ENCODE measurements around the gene SPPL2C. TPM values are rescaled to one million over a fixed set of nuclear protein-coding genes. Genes with fewer than 3 reads are reported as not detected.

Gene SPPL2C
- total RNA-seq, 1 experiment from 2014 or later = not detected

DNA sequence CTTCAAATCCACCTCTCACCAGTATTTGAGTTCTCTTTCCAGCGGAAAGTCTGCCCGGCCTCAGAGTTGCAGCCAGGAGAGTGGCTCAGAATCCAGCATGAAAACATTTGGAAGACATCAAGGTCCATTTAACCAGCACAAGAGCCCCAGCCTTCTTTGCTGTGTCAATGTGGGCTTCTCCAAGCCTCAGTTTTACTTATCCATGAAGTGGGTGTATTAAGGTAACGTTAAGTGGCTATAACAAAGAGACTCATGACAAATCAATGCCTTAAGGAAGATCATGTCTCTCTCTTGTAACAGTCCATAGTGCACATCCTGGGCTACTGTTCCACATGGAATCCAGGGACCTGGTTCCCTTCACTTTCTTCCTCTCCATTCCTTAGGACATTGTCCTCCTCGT, 959 bp upstream of the SPPL2C start:
- CTCF ChIA-PET = interaction anchor here (1.1 to 1.9 kb wide), 2 partner anchors 9 to 12 kb away, joined by 4 to 5 read pairs; no protein-coding TSS in a partner anchor
- H3K9me3 Mint-ChIP-seq = no peaks in the 10 kb centered on the region
- POLR2A ChIA-PET = no interaction called here
- no peak for DNase-seq (ENCODE audit: low spot score)
- no peak for ATAC-seq
- no peaks in the 10 kb centered on the region for H3K4me1 Mint-ChIP-seq
- TF ChIP-seq NR1H2 (CRISPR knock-in tag; IDR thresholded peaks at IDR 0.05) = no peak
- TF ChIP-seq NFYB (CRISPR knock-in tag; conservative IDR thresholded peaks at IDR 0.05; ENCODE audit: low read depth) = no peak
- no peak for TF ChIP-seq GABPB1 (CRISPR knock-in tag; IDR thresholded peaks at IDR 0.05)
- TF ChIP-seq, protein P1, sequence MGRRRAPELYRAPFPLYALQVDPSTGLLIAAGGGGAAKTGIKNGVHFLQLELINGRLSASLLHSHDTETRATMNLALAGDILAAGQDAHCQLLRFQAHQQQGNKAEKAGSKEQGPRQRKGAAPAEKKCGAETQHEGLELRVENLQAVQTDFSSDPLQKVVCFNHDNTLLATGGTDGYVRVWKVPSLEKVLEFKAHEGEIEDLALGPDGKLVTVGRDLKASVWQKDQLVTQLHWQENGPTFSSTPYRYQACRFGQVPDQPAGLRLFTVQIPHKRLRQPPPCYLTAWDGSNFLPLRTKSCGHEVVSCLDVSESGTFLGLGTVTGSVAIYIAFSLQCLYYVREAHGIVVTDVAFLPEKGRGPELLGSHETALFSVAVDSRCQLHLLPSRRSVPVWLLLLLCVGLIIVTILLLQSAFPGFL (CRISPR knock-in tag; IDR thresholded peaks at IDR 0.05; ENCODE audit: borderline replicate concordance) = no peak
- no peak overlapping the region for H3K27ac Mint-ChIP-seq
- no peaks in the 10 kb centered on the region for H3K36me3 Mint-ChIP-seq
- no peaks in the 10 kb centered on the region; the same call in 1 of the 2 replicates for H3K27me3 Mint-ChIP-seq (ENCODE audit: low read depth)
- H3K4me3 Mint-ChIP-seq = no peak overlapping the region

GRCh38 chr17:45845376-45846185, 900 bp downstream of the SPPL2C start:
- Mint-ChIP-seq H3K4me1 (no peaks in the 10 kb centered on the region), H3K36me3 (no peaks in the 10 kb centered on the region), H3K27me3 (ENCODE audit: low read depth) (no peaks in the 10 kb centered on the region; the same call in 1 of the 2 replicates), H3K9me3 (no peaks in the 10 kb centered on the region), H3K4me3 (no peak overlapping the region), H3K27ac (no peak overlapping the region)
- DNase-seq (ENCODE audit: low spot score) (no peak), ATAC-seq (no peak)
- CTCF ChIA-PET = no interaction called here
- TF ChIP-seq, protein P2, sequence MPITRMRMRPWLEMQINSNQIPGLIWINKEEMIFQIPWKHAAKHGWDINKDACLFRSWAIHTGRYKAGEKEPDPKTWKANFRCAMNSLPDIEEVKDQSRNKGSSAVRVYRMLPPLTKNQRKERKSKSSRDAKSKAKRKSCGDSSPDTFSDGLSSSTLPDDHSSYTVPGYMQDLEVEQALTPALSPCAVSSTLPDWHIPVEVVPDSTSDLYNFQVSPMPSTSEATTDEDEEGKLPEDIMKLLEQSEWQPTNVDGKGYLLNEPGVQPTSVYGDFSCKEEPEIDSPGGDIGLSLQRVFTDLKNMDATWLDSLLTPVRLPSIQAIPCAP (CRISPR knock-in tag; IDR thresholded peaks at IDR 0.05) = no peak
- TF ChIP-seq, protein P3, sequence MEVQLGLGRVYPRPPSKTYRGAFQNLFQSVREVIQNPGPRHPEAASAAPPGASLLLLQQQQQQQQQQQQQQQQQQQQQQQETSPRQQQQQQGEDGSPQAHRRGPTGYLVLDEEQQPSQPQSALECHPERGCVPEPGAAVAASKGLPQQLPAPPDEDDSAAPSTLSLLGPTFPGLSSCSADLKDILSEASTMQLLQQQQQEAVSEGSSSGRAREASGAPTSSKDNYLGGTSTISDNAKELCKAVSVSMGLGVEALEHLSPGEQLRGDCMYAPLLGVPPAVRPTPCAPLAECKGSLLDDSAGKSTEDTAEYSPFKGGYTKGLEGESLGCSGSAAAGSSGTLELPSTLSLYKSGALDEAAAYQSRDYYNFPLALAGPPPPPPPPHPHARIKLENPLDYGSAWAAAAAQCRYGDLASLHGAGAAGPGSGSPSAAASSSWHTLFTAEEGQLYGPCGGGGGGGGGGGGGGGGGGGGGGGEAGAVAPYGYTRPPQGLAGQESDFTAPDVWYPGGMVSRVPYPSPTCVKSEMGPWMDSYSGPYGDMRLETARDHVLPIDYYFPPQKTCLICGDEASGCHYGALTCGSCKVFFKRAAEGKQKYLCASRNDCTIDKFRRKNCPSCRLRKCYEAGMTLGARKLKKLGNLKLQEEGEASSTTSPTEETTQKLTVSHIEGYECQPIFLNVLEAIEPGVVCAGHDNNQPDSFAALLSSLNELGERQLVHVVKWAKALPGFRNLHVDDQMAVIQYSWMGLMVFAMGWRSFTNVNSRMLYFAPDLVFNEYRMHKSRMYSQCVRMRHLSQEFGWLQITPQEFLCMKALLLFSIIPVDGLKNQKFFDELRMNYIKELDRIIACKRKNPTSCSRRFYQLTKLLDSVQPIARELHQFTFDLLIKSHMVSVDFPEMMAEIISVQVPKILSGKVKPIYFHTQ (CRISPR knock-in tag; IDR thresholded peaks at IDR 0.05) = no peak
- TF ChIP-seq NFATC4 (CRISPR knock-in tag; IDR thresholded peaks at IDR 0.05) (no peak), ATF1 (CRISPR knock-in tag; IDR thresholded peaks at IDR 0.05) (no peak)
- TF ChIP-seq, protein P4, sequence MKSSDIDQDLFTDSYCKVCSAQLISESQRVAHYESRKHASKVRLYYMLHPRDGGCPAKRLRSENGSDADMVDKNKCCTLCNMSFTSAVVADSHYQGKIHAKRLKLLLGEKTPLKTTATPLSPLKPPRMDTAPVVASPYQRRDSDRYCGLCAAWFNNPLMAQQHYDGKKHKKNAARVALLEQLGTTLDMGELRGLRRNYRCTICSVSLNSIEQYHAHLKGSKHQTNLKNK (CRISPR knock-in tag; IDR thresholded peaks at IDR 0.05) = no peak
- POLR2A ChIA-PET = no interaction called here

- DNase-seq (ENCODE audit: low spot score) = no peak
- ChIA-PET CTCF (interaction anchor here (0.7 to 1.4 kb wide), 3 partner anchors 10 to 63 kb away, joined by 3 to 6 read pairs (median 6); no protein-coding TSS in a partner anchor), POLR2A (no interaction called here)
- Mint-ChIP-seq H3K27ac (no peak overlapping the region), H3K27me3 (ENCODE audit: low read depth) (no peaks in the 10 kb centered on the region; the same call in 1 of the 2 replicates), H3K36me3 (no peaks in the 10 kb centered on the region), H3K4me3 (no peak overlapping the region), H3K9me3 (no peaks in the 10 kb centered on the region), H3K4me1 (no peaks in the 10 kb centered on the region)
- ATAC-seq = no peak
- TF ChIP-seq, protein P5, sequence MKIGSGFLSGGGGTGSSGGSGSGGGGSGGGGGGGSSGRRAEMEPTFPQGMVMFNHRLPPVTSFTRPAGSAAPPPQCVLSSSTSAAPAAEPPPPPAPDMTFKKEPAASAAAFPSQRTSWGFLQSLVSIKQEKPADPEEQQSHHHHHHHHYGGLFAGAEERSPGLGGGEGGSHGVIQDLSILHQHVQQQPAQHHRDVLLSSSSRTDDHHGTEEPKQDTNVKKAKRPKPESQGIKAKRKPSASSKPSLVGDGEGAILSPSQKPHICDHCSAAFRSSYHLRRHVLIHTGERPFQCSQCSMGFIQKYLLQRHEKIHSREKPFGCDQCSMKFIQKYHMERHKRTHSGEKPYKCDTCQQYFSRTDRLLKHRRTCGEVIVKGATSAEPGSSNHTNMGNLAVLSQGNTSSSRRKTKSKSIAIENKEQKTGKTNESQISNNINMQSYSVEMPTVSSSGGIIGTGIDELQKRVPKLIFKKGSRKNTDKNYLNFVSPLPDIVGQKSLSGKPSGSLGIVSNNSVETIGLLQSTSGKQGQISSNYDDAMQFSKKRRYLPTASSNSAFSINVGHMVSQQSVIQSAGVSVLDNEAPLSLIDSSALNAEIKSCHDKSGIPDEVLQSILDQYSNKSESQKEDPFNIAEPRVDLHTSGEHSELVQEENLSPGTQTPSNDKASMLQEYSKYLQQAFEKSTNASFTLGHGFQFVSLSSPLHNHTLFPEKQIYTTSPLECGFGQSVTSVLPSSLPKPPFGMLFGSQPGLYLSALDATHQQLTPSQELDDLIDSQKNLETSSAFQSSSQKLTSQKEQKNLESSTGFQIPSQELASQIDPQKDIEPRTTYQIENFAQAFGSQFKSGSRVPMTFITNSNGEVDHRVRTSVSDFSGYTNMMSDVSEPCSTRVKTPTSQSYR (CRISPR knock-in tag; IDR thresholded peaks at IDR 0.05) = no peak
- TF ChIP-seq OVOL2 (CRISPR knock-in tag; IDR thresholded peaks at IDR 0.05; ENCODE audit: borderline replicate concordance) (no peak), CREM (CRISPR knock-in tag; IDR thresholded peaks at IDR 0.05) (no peak), FOXJ3 (CRISPR knock-in tag; IDR thresholded peaks at IDR 0.05; ENCODE audit: borderline replicate concordance) (no peak)
Observed at GRCh38 chr17:45846223-45846622, 1.5 kb downstream of the SPPL2C start.
